ENCODE data around the gene LRRC18.

Gene LRRC18

DNA sequence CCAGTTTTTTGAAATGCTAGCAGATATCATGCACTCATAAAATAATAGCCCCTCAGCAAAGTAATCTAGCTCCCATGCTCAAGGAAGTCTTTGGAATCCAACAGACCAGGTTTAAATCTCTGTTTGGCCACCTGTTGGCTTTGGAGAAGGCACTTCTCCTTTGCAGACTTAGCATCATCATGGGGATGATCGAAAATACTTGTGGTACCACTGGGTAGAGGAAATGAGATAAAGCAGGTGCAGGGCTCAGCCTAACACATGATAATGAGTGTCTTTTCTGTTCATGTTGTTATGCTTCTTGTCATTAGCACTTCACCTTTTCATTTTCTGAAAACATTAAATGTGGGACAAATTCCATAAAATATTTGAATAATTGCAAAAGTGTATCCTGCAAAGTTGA lies 67.4 kb downstream of the LRRC18 start:
- DNase-seq: no peak
